IPS-NIHi7 (cell line): ENCODE results near the gene GAL3ST2.

Experiments used
- DNase-seq: peaks from one replicate; pipeline ENCODE4 v3.0.0; 2012; ENCODE audit warnings: mixed read lengths; ENCODE audit errors: extremely low spot score

GAL3ST2 gene

DNA sequence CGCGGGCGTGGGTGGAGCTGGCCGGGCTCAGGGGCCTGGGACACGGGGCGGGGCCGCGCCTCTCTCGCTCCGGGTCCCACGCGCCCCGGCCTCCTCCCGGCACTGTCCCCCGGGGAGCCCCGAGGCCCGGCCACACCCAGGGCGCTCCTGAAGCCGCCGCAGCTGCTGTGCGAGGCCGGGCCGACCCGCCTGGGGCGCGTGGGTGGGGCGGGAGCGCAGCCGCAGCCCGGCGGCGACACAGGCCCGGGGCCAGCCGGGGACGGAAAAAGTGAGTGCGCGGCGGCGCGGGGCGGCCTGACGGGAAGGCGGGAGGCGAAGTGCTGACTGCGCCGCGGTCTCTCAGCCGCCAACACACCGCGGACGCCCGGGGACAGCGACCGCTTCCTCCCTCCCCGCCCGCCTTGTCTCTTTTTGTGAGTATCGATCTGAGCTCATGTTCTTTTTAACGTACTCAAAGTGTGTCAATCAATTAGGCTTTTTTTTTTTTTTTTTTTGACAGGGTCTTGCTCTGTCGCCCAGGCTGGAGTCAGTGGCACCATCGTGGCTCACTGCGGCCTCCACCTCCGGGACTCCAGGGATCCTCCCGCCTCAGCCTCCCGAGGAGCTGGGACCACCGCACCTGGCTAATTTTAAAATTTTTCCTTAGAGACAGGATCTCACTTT is 67.6 kb downstream of the GAL3ST2 start:
- DNase-seq, result peak; percentile 81

DNA sequence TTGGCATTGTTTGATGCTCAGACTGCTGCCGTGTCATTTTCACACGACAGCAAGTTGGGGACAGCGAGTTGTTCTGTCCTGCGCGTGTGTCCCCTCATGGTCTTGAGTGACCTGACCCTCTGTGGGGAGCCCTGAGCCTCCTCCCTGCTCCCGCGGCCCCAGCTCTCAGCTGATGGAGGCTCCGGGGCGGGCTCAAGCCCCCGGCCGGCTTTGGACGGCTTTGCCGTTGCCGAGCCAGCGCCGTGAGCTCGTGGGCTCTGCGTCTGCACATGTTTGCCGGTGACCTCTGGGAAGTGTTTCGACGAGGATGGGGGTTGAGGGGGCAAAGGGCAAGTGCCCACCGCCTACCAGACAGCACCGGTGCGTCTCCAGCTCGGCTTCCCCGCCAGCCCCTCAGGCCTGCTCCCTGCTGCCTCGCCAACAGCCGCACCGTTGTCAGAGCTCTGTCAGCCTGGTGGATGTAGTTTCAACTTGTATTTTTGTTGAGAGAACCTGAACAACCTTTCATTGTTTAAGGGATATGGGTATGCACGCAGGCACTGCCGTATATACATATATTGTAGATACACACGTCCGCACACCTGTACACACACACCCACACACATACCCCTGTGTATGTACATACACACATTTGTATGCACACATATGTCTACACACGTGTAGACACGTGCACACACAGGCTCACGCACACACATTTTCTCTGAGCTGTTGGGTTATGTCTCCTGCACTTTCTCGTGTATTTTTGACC is 68.4 kb downstream of the GAL3ST2 start:
- peak; percentile 11 for DNase-seq

DNA sequence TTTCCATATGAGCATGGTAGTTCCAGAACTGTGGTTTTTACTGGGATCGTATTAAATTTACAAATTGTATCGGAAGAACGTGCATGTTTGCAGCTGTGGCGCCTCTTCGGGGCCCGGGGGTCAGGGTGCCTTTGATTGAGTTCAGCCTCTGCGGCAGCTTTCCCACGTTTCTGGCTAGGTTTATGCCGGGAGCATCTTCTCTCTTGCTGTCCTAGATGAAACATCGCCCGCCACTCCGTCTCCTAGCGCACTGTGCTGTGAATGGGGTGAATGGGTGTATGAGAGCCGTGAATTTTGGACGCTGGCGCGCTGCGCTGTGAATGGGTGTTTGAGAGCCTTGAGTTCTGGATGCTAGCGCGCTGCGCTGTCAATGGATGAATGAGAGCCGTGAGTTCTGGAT is 69.8 kb downstream of the GAL3ST2 start:
- no peak for DNase-seq

DNA sequence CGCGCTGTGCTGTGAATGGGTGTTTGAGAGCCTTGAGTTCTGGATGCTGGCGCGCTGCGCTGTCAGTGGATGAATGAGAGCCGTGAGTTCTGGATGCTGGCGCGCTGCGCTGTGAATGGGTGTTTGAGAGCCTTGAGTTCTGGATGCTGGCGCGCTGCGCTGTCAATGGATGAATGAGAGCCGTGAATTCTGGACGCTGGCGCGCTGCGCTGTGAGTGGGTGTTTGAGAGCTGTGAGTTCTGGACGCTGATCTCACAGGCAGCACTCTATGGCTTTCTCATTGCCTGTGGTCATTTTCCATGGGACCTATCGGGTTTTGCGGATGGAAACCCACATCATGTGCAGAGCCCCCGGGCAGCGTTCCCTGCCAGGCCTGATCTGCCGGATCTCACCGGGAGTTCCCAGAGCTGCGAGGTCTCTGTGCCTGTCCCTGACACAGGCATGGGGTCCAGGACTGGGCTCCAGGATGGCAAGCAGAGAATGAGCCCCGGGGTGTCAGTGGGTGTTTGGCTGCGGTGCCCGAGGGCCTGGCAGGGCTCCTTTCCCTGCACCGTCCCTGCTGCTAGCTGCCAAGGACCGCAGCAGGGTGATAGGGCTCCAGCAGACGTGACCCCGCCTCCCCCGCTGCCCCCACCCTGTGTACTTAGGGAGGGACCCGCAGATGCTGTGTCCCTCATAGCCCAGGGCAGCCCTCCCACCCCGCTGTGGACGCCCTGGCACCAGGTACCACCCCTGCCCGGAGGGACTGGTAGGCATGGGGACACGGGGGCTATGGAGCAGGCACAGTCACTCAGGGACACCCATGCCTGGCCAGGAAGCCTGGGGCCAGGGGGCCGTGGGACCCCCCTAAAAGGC is 72.4 kb downstream of the GAL3ST2 start:
- DNase-seq, result no peak

DNA sequence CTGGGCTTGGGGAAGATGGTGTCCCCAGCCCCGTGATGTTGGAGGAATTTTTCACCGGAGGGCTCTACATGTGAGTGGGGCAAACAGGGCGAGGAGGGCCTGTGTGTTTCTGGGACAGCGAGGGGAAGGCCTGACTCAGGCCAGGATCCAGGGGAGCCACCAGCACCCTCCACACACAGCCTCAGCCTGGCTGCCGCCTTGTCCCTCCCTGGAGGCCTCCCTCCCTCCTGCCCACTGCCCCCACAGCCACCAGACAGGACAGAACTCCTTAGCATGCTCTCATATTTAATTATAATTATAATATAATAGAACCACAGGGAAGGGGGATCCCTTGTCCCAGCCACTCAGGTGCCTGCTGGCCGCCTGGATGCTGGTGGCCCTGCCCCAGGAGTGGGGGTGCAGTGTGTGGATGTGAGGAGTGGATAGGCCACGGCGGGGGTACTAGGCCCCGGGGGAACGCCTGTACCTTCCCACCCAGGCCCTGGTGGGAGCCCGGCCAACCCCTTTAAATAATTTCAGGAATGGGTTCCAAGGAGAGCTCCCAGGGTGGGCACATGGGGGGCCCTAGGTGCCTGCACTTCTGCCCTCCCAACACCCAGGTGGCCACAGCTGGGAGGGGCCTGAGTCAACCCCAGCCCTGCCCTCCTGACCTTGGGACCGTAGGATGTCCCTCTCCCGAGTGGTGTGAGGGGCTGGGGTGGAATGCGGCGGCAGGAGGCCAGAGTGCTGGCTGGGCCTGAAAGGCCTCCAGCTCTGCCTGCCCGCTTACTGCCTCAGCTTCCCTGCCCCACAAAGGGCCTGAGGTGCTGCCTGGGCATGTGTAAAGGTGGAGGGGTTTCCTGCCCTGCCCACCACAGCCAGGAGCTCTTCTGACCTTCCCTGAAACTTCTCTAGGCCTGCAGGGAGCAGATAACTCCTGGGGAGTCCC is 73.3 kb downstream of the GAL3ST2 start:
- DNase-seq, result peak; percentile 17

DNA sequence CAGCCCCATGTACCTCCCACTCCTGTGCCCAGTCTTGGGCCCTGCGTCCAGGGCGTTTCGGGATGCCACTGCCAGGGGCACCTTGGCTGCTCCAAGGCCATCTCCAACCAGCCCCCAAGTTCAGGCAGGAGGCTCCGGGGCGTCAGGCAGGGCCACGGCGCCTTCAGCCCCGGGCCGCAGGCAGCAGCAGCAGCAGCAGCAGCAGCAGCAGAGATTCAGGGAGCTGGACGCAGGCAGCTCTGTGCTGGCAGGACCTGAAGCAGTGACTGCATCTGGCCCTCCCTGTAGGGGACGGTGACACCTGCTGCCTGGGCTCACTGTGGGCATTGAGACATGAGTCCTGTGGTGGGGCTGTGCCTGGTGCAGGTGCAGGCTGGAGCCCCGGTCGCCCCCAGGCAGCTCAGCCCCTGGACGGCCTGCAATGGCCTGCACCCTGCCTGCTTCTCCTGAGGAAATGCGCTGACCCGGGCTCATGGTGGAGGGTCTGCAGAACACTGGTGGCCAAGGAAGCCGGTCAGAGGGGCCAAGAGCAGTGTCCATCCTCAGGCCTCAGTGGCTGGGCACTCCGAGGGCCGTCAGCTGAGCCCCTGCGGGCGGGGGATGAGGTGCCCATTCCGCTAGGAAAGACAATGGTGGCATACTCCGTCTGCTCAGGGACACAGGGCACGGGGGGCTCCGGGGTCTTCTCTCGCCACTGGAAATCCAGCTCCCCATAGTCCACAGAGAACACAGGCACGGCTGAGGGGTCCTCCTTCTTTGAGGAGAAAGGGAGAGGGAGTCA is 74.1 kb downstream of the GAL3ST2 start:
- DNase-seq, result peak; percentile 11

DNA sequence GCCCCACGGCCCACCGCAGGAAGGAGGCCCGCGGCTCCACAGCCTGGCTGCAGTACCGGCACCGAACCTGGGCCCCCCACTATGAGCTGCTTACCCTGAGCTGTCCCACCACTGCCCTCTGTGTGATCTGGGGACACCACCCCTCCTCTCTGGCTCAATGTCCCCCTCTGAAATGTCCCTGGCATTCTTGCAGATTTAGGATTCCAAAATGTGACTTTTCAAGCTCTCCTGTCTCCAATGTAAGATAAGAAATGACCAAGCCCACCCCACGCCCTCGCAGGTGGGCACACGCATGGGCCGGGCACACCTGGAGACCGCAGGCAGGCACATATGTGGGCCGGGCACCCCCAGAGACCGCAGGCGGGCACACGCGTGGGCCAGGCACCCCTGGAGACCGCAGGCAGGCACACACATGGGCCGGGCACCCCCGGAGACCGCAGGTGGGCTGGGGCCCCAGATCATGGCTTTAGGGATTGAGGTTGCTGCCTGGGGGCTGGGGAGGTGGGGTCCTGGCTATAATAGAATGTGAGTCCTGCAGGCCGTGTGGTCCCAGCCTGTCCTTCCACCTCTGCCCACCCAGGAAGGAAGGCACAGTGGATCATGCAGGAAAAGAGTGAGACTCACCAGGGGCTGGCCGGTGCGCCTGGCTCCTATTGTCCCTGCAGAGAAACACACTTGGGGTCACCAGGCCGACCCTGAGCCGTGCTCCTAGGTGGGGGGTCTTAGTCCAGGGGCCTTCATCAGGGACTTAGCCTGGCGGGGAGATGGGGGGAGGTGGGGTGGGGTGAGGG is 74.9 kb downstream of the GAL3ST2 start:
- no peak for DNase-seq

DNA sequence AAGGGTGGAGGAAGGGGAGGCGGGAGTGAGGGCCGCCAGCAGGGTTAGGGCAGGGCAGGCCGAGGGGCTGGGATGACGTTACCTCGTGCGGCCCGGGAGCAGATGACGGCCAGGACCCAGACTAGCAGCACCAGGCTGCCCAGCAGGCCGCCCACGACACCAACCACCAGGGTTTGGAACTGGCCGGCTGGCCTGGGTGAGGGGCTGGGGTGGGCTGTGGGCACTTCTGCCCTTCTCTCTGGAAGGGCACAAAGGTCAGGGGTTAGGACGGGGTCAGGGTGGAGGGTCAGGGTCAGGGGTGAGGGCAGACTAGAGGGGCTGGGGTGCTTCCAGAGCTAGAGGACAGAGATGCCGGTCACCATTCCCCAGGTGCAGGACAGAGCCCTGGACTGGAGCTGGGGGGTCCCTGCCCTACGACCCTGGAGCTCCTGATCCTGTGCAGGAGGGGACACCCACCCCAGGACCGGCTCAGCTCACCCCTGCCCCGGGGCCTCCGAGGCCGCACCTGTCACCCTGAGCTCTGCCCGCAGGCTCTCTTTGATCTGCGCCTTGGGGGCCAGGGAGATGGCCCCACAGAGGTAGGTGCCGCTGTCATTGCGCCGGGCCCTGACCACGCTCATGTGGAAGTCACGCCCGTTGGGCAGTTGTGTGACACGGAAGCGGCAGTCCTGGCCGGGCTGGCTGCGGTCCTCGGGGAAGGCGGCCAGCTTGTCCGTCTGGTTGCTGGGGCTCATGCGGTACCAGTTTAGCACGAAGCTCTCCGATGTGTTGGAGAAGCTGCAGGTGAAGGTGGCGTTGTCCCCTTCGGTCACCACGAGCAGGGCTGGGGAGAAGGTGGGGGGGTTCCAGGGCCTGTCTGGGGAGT is 75.7 kb downstream of the GAL3ST2 start:
- no peak for DNase-seq

DNA sequence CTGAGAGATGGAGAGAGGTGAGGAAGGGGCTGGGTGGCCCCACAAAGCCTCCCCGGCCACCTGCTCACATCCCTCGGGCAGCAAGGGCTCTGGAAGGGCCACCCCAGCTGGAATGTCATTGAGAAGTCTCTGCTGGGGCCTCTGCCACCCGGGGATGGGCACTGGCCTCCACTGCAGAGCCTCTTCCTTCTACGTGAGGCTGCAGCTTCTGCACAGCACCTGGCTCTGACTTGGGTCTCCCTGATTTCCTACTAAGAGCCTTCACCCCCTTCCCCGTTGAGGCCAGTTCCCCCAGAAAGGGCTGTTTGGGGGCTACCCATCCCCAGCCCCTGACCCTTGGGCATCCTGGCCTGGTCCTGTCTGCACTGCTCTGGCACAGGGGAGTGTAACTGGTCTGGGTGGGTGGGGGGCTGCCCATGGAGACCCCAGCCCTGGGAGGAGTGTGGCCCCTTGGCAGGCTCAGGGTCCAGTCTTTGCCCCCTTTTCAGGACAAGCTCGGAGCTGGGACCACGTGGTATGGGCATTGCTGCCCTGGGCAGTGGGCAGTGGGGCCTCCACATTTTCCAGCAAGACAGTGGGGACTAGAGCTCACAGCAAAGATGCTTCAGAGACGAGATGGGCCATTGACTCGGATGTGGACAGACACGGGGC is 76.5 kb downstream of the GAL3ST2 start:
- no peak for DNase-seq
